ENCODE measurements around the gene SRD5A1.

DNA sequence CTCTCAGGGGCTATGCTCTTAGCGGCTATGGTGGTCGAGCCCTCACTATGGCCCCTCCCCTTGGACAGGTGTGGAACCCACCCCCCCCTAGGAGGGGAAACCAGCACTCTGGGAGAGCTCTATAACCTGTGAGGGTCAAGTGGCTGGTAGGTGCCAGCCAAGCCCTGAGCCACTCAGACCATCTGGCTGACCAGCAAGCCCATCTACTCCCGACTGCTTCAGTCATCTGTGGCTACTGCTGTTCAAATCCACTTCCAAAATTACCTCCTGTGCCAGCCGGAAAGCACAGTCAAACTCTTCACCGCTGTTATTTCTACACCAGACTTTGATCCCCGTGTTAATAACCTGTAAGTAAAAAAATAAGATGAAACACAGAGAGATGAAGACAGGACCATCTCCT lies 28.9 kb upstream of the SRD5A1 start:
- TF ChIP-seq POLR2AphosphoS5 (IDR thresholded peaks at IDR 0.05) (no peak), POLR2A (IDR thresholded peaks at IDR 0.05) (no peak)
- TF ChIP-seq, protein P1, sequence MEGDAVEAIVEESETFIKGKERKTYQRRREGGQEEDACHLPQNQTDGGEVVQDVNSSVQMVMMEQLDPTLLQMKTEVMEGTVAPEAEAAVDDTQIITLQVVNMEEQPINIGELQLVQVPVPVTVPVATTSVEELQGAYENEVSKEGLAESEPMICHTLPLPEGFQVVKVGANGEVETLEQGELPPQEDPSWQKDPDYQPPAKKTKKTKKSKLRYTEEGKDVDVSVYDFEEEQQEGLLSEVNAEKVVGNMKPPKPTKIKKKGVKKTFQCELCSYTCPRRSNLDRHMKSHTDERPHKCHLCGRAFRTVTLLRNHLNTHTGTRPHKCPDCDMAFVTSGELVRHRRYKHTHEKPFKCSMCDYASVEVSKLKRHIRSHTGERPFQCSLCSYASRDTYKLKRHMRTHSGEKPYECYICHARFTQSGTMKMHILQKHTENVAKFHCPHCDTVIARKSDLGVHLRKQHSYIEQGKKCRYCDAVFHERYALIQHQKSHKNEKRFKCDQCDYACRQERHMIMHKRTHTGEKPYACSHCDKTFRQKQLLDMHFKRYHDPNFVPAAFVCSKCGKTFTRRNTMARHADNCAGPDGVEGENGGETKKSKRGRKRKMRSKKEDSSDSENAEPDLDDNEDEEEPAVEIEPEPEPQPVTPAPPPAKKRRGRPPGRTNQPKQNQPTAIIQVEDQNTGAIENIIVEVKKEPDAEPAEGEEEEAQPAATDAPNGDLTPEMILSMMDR (IDR thresholded peaks at IDR 0.05) = no peak
